DOHH2 (cell line): ENCODE data around the gene SSC5D.
"Not testable (repeated sequence)": the region's sequence is repeated elsewhere in the genome, so short reads cannot be mapped to it uniquely, and the experiment has no call there.

ENCODE experiments used
- H3F3A ChIP-seq: fragments of 200-600 bp; sonication (generic), shearing (Covaris generic); 2 replicates; pipeline ENCODE4 v1.6.0; 2016; ENCODE audit warnings: antibody characterized with exemption, mild to moderate bottlenecking; ENCODE audit not compliant: control insufficient read depth, insufficient read depth
- H3K27ac ChIP-seq: fragments of 200-600 bp; sonication (generic); 2 replicates; pipeline ENCODE4 v1.5.1; 2014; ENCODE audit warnings: low read depth, mild to moderate bottlenecking, low read length, moderate library complexity
- H3K27me3 ChIP-seq: fragments of 200-600 bp; sonication (generic); 2 replicates; pipeline ENCODE4 v1.6.1; 2014; ENCODE audit warnings: mild to moderate bottlenecking, low read length, mixed read lengths; ENCODE audit not compliant: control insufficient read depth
- H3K36me3 ChIP-seq: fragments of 200-600 bp; sonication (generic); 2 replicates; pipeline ENCODE4 v1.6.1; 2014; ENCODE audit warnings: mild to moderate bottlenecking, low read length, moderate library complexity, mixed read lengths; ENCODE audit not compliant: control insufficient read depth
- H3K4me1 ChIP-seq: fragments of 200-600 bp; sonication (generic); 2 replicates; pipeline ENCODE4 v1.6.1; 2014; ENCODE audit warnings: mild to moderate bottlenecking, low read length, mixed read lengths; ENCODE audit not compliant: control insufficient read depth
- H3K4me2 ChIP-seq: fragments of 200-600 bp; sonication (generic); 2 replicates; pipeline ENCODE4 v1.6.0; 2014; ENCODE audit warnings: mild to moderate bottlenecking, low read length, moderate library complexity
- H3K4me3 ChIP-seq: fragments of 200-600 bp; sonication (generic); 2 replicates; pipeline ENCODE4 v1.5.1; 2014; ENCODE audit warnings: mild to moderate bottlenecking, low read length, mixed read lengths
- H3K79me2 ChIP-seq: fragments of 200-600 bp; sonication (generic); 2 replicates; pipeline ENCODE4 v1.6.1; 2014; ENCODE audit warnings: mild to moderate bottlenecking, low read length, mixed read lengths; ENCODE audit not compliant: control insufficient read depth
- H3K9me2 ChIP-seq: fragments of 200-600 bp; sonication (generic); replicated peaks from 2 replicates; pipeline ENCODE4 v1.6.1; 2014; ENCODE audit warnings: mild to moderate bottlenecking, low read length, mixed read lengths; ENCODE audit not compliant: control insufficient read depth
- H3K9me3 ChIP-seq: fragments of 200-600 bp; sonication (generic); 2 replicates; pipeline ENCODE4 v1.6.1; 2014; ENCODE audit warnings: antibody characterized with exemption, low read length, mixed read lengths; ENCODE audit not compliant: control insufficient read depth, insufficient read depth
- H4K20me1 ChIP-seq: fragments of 200-600 bp; sonication (generic); 2 replicates; pipeline ENCODE4 v1.6.0; 2014; ENCODE audit warnings: low read depth, mild to moderate bottlenecking, antibody characterized with exemption, low read length, moderate library complexity; ENCODE audit not compliant: control insufficient read depth, insufficient read depth
- EZH2phosphoT487 ChIP-seq: fragments of 200-600 bp; sonication (generic); IDR thresholded peaks from 2 replicates; pipeline ENCODE4 v1.6.1; 2017; ENCODE audit warnings: borderline replicate concordance, mild to moderate bottlenecking, antibody characterized with exemption, low read length, moderate library complexity, mixed read lengths
- TF ChIP-seq, protein P1 (sequence below): fragments of 200-600 bp; sonication (generic); IDR thresholded peaks from one replicate; pipeline ENCODE4 v1.5.1; 2014; ENCODE audit warnings: antibody characterized with exemption, mild to moderate bottlenecking, low read depth, low read length; ENCODE audit not compliant: poor library complexity, severe bottlenecking

SSC5D gene

DNA sequence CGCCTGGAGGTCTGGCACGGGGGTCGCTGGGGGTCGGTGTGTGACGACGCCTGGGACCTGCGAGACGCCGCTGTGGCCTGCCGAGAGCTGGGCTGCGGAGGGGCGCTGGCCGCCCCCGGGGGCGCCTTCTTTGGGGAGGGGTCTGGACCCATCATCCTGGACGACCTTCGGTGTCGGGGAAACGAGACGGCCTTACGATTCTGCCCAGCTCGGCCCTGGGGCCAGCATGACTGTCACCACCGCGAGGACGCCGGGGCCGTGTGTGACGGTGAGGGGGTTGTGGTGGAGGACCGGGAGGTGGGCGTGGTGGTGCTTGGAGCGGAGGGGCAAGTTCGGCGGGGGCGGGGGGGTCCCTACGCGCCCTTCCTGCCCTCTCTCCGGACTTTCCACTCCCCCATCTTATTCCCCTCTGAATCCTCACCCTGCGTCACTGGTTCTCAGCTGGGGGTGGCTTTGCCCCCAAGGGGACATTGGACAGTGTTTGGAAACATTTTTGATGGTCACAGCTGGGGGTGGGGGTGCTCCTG, 5.5 kb downstream of the SSC5D start:
- Histone ChIP-seq H3K27me3 (no peaks in the 10 kb centered on the region), H4K20me1 (no peaks in the 10 kb centered on the region), H3K4me1 (no peaks in the 10 kb centered on the region), H3K36me3 (no peaks in the 10 kb centered on the region), H3K27ac (no peak overlapping the region), H3K79me2 (no peaks in the 10 kb centered on the region), H3K4me2 (no peak overlapping the region), H3F3A (no peaks in the 10 kb centered on the region), H3K9me3 (no peaks in the 10 kb centered on the region), H3K4me3 (no peak overlapping the region), H3K9me2 (no peaks in the 10 kb centered on the region)
- TF ChIP-seq EZH2phosphoT487: no peak
- TF ChIP-seq, protein P1, sequence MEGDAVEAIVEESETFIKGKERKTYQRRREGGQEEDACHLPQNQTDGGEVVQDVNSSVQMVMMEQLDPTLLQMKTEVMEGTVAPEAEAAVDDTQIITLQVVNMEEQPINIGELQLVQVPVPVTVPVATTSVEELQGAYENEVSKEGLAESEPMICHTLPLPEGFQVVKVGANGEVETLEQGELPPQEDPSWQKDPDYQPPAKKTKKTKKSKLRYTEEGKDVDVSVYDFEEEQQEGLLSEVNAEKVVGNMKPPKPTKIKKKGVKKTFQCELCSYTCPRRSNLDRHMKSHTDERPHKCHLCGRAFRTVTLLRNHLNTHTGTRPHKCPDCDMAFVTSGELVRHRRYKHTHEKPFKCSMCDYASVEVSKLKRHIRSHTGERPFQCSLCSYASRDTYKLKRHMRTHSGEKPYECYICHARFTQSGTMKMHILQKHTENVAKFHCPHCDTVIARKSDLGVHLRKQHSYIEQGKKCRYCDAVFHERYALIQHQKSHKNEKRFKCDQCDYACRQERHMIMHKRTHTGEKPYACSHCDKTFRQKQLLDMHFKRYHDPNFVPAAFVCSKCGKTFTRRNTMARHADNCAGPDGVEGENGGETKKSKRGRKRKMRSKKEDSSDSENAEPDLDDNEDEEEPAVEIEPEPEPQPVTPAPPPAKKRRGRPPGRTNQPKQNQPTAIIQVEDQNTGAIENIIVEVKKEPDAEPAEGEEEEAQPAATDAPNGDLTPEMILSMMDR: no peak

GRCh38 chr19:55494172-55494761, 6.0 kb downstream of the SSC5D start:
- no peaks in the 10 kb centered on the region for H3K9me3 ChIP-seq
- H3K27me3 ChIP-seq: no peaks in the 10 kb centered on the region
- H4K20me1 ChIP-seq: no peaks in the 10 kb centered on the region
- H3K9me2 ChIP-seq: no peaks in the 10 kb centered on the region
- H3K4me1 ChIP-seq: no peaks in the 10 kb centered on the region
- H3K27ac ChIP-seq: no peak overlapping the region
- no peaks in the 10 kb centered on the region for H3K36me3 ChIP-seq
- no peak overlapping the region for H3K4me2 ChIP-seq
- no peaks in the 10 kb centered on the region for H3K79me2 ChIP-seq
- no peak overlapping the region for H3K4me3 ChIP-seq
- no peaks in the 10 kb centered on the region for H3F3A ChIP-seq
- TF ChIP-seq EZH2phosphoT487: no peak
- TF ChIP-seq, protein P1: no peak

- Histone ChIP-seq H3K27me3 (no peaks in the 10 kb centered on the region), H3K9me2 (no peaks in the 10 kb centered on the region), H3K4me3 (no peak overlapping the region), H3K36me3 (no peaks in the 10 kb centered on the region), H3F3A (no peaks in the 10 kb centered on the region), H3K27ac (no peak overlapping the region), H3K4me1 (no peaks in the 10 kb centered on the region), H4K20me1 (no peaks in the 10 kb centered on the region), H3K79me2 (no peaks in the 10 kb centered on the region), H3K9me3 (no peaks in the 10 kb centered on the region), H3K4me2 (no peak overlapping the region)
- TF ChIP-seq EZH2phosphoT487: no peak
- TF ChIP-seq, protein P1: no peak
These were observed 7.6 kb downstream of the SSC5D start for GRCh38 chr19:55495646-55496349.

DNA sequence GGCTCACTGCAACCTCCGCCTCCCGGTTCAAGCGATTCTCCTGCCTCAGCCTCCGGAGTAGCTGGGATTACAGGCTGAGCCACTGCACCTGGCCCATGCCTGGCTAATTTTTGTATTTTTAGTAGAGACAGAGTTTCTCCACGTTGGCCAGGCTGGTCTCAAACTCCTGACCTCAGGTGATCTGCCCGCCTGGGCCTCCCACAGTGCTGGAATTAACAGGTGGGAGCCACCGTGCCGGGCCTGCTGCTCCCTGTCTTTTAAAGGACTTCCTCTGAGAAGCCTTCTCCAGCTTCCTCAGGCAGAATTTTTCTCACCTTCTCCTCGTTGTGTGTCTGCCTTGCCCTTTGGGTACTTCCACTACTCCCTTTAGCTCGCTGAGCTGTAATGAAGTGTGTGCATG, 8.6 kb downstream of the SSC5D start:
- H3K4me2 ChIP-seq, H3K36me3 ChIP-seq, H3F3A ChIP-seq, H3K4me1 ChIP-seq, H3K27me3 ChIP-seq, H3K79me2 ChIP-seq, H3K27ac ChIP-seq, H3K9me2 ChIP-seq, H4K20me1 ChIP-seq, H3K4me3 ChIP-seq, H3K9me3 ChIP-seq: not testable (repeated sequence)
